OCI-LY1 (cell line): Measurements from ENCODE around the gene TLK1.

Source experiments
- CTCF ChIP-seq: fragments of 200-600 bp; sonication (generic), shearing (Covaris generic); IDR thresholded peaks from 2 replicates; pipeline ENCODE4 v1.5.1; 2017; ENCODE audit warnings: mild to moderate bottlenecking, antibody characterized with exemption, low read length, moderate library complexity, mixed read lengths
- EZH2 ChIP-seq: fragments of 200-600 bp; sonication (generic), shearing (Covaris generic); IDR thresholded peaks from 2 replicates; pipeline ENCODE4 v1.8.0; 2017; ENCODE audit warnings: borderline replicate concordance, mixed run types, mild to moderate bottlenecking, antibody characterized with exemption, low read length, moderate library complexity, mixed read lengths

- TF ChIP-seq CTCF (no peak), EZH2 (no peak)
Observed at GRCh38 chr2:170972296-170973224, 188.1 kb downstream of the TLK1 start.
